Spleen (tissue), 11 donors: Measurements from ENCODE around the gene STXBP6. TPM values are rescaled to one million over a fixed set of nuclear protein-coding genes. Genes with fewer than 3 reads are reported as not detected.

ENCODE experiments used
- DNase-seq: peaks from one replicate; pipeline ENCODE4 v3.0.0-alpha.2; 2020
- H3K27ac ChIP-seq, 8 donors: fragments of 200-600 bp; sonication (generic) in 7 of 8; 1 replicate in 4 of 8; 2 replicates in 4 of 8; pipeline versions ENCODE4 v1.5.0 to v1.8.0; 2016 to 2021; ENCODE audit warnings: inconsistent platforms in 4 of 8, mild to moderate bottlenecking in 4 of 8, moderate library complexity in 1 of 8
- H3K27me3 ChIP-seq, 7 donors: fragments of 200-600 bp; sonication (generic) in 6 of 7; replicated peaks in 1 of 7; 1 replicate in 4 of 7; 2 replicates in 3 of 7; pipeline versions ENCODE4 v1.5.0 to v1.8.0; 2016 to 2021; ENCODE audit warnings: inconsistent platforms in 3 of 7, mild to moderate bottlenecking in 1 of 7
- H3K36me3 ChIP-seq, 6 donors: fragments of 200-600 bp; sonication (generic) in 5 of 6; 1 replicate in 4 of 6; 2 replicates in 2 of 6; pipeline versions ENCODE4 v1.5.0 to v1.8.0; 2016 to 2021; ENCODE audit warnings: inconsistent platforms in 2 of 6
- H3K4me1 ChIP-seq, 6 donors: fragments of 200-600 bp; sonication (generic) in 5 of 6; 1 replicate in 3 of 6; 2 replicates in 3 of 6; pipeline versions ENCODE4 v1.5.0 to v1.8.0; 2016 to 2021; ENCODE audit warnings: inconsistent platforms in 3 of 6
- H3K4me3 ChIP-seq, 8 donors: fragments of 200-600 bp; sonication (generic) in 7 of 8; 1 replicate in 4 of 8; 2 replicates in 4 of 8; pipeline versions ENCODE4 v1.5.0 to v1.8.0; 2016 to 2021; ENCODE audit warnings: inconsistent platforms in 4 of 8, mild to moderate bottlenecking in 4 of 8, moderate library complexity in 2 of 8
- H3K9me3 ChIP-seq, 8 donors: fragments of 200-600 bp; sonication (generic) in 7 of 8; 1 replicate in 4 of 8; 2 replicates in 4 of 8; pipeline versions ENCODE4 v1.5.0 to v1.8.0; 2016 to 2021; ENCODE audit warnings: inconsistent platforms in 4 of 8
- CTCF ChIP-seq, 11 experiments: fragments of 200-600 bp in 7 of 11; fragments of 450-650 bp in 4 of 11; sonication (generic) in 4 of 11; IDR thresholded peaks in 8 of 11; conservative IDR thresholded peaks in 3 of 11; 1 replicate in 7 of 11; 2 replicates in 4 of 11; pipeline versions ENCODE4 v1.4.0 to v1.8.0; 2016 to 2021; ENCODE audit warnings: antibody characterized with exemption in 11 of 11, inconsistent platforms in 4 of 11, mild to moderate bottlenecking in 1 of 11
- POLR2A ChIP-seq, 3 donors: fragments of 450-650 bp; IDR thresholded peaks; one replicate each; pipeline ENCODE4 v1.5.1; 2017; ENCODE audit warnings: antibody characterized with exemption in 3 of 3, mild to moderate bottlenecking in 1 of 3
- POLR2AphosphoS5 ChIP-seq, 3 donors: sonication (generic); formaldehyde crosslinking; IDR thresholded peaks; one replicate each; pipeline ENCODE4 v1.5.1; 2017; ENCODE audit warnings: antibody characterized with exemption in 3 of 3
- WGBS, 5 donors: extraction: QIAGEN DNeasy Blood & Tissue Kit in 3 of 5; methylation state at CpG; one replicate each; pipeline versions ENCODE4 v1.1.5 to v1.1.7; 2013 to 2018; 5-methylcytosine and 5-hydroxymethylcytosine counted together
- intact Hi-C: fragments of 100-400 bp; cut with DNase I; formaldehyde crosslinking; loops from one replicate; pipeline ENCODE4 v1.15.0; 2023; ENCODE audit warnings: low total_unique reads
- polyA plus RNA-seq, 3 donors: library from polyadenylated mRNA; stranded (reverse); fragments of 200-250 nt; gene quantifications; one replicate each; pipeline ENCODE4 v1.2.1, GENCODE V29; 2013
- total RNA-seq, 7 donors: library from RNA; depleted of rRNA in 3 of 7; stranded (reverse); fragments of >200 nt in 3 of 7; fragmentation: NEBNext Ultra II Directional in 4 of 7; extraction: Animal tissue kit (Norgen Biotek cat#: 25700) in 4 of 7; gene quantifications; one replicate each; pipeline versions ENCODE4 v1.1.0 to v1.2.1, GENCODE V29; 2016 to 2021
- donor health status: healthy with polysubstance abuse.
- donor health status: DM: no; HTN: no; CAD: no; lungs with moderate emphysema.
- donor health status: DM: no; HTN: no; CAD: no.
- donor health status: Bipolar disorder and iron deficiency.
- donor health status: healthy.
- donor health status: DM: no; HTN: no; CAD: no.
- donor health status: DM: yes; HTN: yes; CAD: no.

The STXBP6 gene
- total and polyA plus RNA-seq, 10 donors = 0.76 to 1.4 (median 0.87) TPM

GRCh38 chr14:24991821-24992220 lies 58.1 kb downstream of the STXBP6 start:
- H3K27ac ChIP-seq = no peak overlapping the region
- H3K36me3 ChIP-seq = no peaks in the 10 kb centered on the region
- no peak overlapping the region for H3K4me3 ChIP-seq
- no peaks in the 10 kb centered on the region for H3K27me3 ChIP-seq
- DNase-seq = no peak
- no peaks in the 10 kb centered on the region for H3K9me3 ChIP-seq
- H3K4me1 ChIP-seq = no peaks in the 10 kb centered on the region
- intact Hi-C loops = no loop called here
- TF ChIP-seq POLR2AphosphoS5 (IDR thresholded peaks at IDR 0.05) (no peak), CTCF (IDR thresholded peaks at IDR 0.05 in 8 of 11, conservative IDR thresholded peaks at IDR 0.05 in 3 of 11) (no peak), POLR2A (IDR thresholded peaks at IDR 0.05) (no peak)
- 81 to 88% (median 83%) methylated on average over 6 of the region's 6 CpGs for WGBS, 5 donors

GRCh38 chr14:24991288-24991687 lies 58.7 kb downstream of the STXBP6 start:
- 97 to 100% (median 97%) methylated on average over 1 of the region's 1 CpG for WGBS, 5 donors
- intact Hi-C loops = no loop called here
- H3K27me3 ChIP-seq = no peaks in the 10 kb centered on the region

GRCh38 chr14:24990773-24991172 lies 59.2 kb downstream of the STXBP6 start:
- Histone ChIP-seq H3K36me3 (no peaks in the 10 kb centered on the region), H3K4me1 (no peaks in the 10 kb centered on the region), H3K27me3 (no peaks in the 10 kb centered on the region), H3K4me3 (no peak overlapping the region), H3K27ac (no peak overlapping the region), H3K9me3 (no peaks in the 10 kb centered on the region)
- intact Hi-C loops = no loop called here
- TF ChIP-seq POLR2AphosphoS5 (IDR thresholded peaks at IDR 0.05) (no peak), POLR2A (IDR thresholded peaks at IDR 0.05) (no peak), CTCF (IDR thresholded peaks at IDR 0.05 in 8 of 11, conservative IDR thresholded peaks at IDR 0.05 in 3 of 11) (no peak)
- no peak for DNase-seq

More at GRCh38 chr14:24991288-24991687, 58.7 kb downstream of the STXBP6 start:
- H3K27ac ChIP-seq = no peak overlapping the region
- H3K4me3 ChIP-seq = no peak overlapping the region
- H3K4me1 ChIP-seq = no peaks in the 10 kb centered on the region
- DNase-seq = no peak
- H3K9me3 ChIP-seq = no peaks in the 10 kb centered on the region
- TF ChIP-seq POLR2A (IDR thresholded peaks at IDR 0.05) (no peak), CTCF (IDR thresholded peaks at IDR 0.05 in 8 of 11, conservative IDR thresholded peaks at IDR 0.05 in 3 of 11) (no peak), POLR2AphosphoS5 (IDR thresholded peaks at IDR 0.05) (no peak)
- no peaks in the 10 kb centered on the region for H3K36me3 ChIP-seq

- Histone ChIP-seq H3K36me3 (no peaks in the 10 kb centered on the region), H3K4me1 (no peaks in the 10 kb centered on the region), H3K9me3 (no peaks in the 10 kb centered on the region), H3K27ac (no peak overlapping the region), H3K27me3 (no peaks in the 10 kb centered on the region), H3K4me3 (no peak overlapping the region)
- DNase-seq = no peak
- TF ChIP-seq POLR2A (IDR thresholded peaks at IDR 0.05) (no peak), CTCF (IDR thresholded peaks at IDR 0.05 in 8 of 11, conservative IDR thresholded peaks at IDR 0.05 in 3 of 11) (no peak), POLR2AphosphoS5 (IDR thresholded peaks at IDR 0.05) (no peak)
- intact Hi-C loops = no loop called here
- WGBS, 5 donors = 78 to 90% (median 87%) methylated on average over 8 of the region's 8 CpGs
These were observed 59.9 kb downstream of the STXBP6 start for GRCh38 chr14:24990050-24990449.
